T-helper 17 cell (primary cell): ENCODE measurements around the gene ACOT7. TPM values are rescaled to one million over a fixed set of nuclear protein-coding genes. Genes with fewer than 3 reads are reported as not detected.
"Not testable (repeated sequence)": the region's sequence is repeated elsewhere in the genome, so short reads cannot be mapped to it uniquely, and the experiment has no call there.

Experiments used
- ATAC-seq: fragments of 150-1000 bp; cut with Tn5 transposase; 2 replicates; pipeline ENCODE4 v1.10.0; 2021; ENCODE audit warnings: mild to moderate bottlenecking, moderate library complexity
- DNase-seq, 3 donors: peaks; one replicate each; pipeline versions ENCODE4 v3.0.0 to v3.0.0-alpha.2; 2020 to 2021
- H3K9me3 ChIP-seq: one replicate; pipeline ENCODE4 v1.7.0; 2013; ENCODE audit warnings: low read length, mild to moderate bottlenecking; ENCODE audit not compliant: control insufficient read depth, poor library complexity, severe bottlenecking
- H3K27ac Mint-ChIP-seq: one replicate; pipeline ENCODE4 v1.8.0; 2022; ENCODE audit warnings: mild to moderate bottlenecking, moderate library complexity, mixed read lengths
- H3K27me3 Mint-ChIP-seq: one replicate; pipeline ENCODE4 v1.8.0; 2022; ENCODE audit warnings: mixed read lengths
- H3K36me3 Mint-ChIP-seq: one replicate; pipeline ENCODE4 v1.8.0; 2022; ENCODE audit warnings: low read depth, mixed read lengths
- H3K4me1 Mint-ChIP-seq: one replicate; pipeline ENCODE4 v1.8.0; 2022; ENCODE audit warnings: mild to moderate bottlenecking, mixed read lengths
- H3K4me3 Mint-ChIP-seq: one replicate; pipeline ENCODE4 v1.8.0; 2022; ENCODE audit warnings: mild to moderate bottlenecking, moderate library complexity, mixed read lengths
- total RNA-seq, 4 donors: library from RNA in 2 of 4; stranded (reverse) in 2 of 4; gene quantifications; one replicate each; pipeline ENCODE4 v1.2.3 and lab custom pipeline; 2022 to 2026

Gene ACOT7
- total RNA-seq (1 to 10 TPM; 4.9 to 7.1 TPM), total RNA-seq (lab: John Stamatoyannopoulos, UW) (7.4 to 7.5 reads per million in 2 donors)

GRCh38 chr1:6393400-6394187 lies at the start of gene ACOT7:
Gene ACOT7 (minus strand): TSS chr1:6393767. CDS start chr1:6393399, 368 bp downstream.
- Mint-ChIP-seq H3K4me1 (peaks cover 19% of the 10 kb centered on the region), H3K36me3 (no peaks in the 10 kb centered on the region), H3K4me3 (peak within 1 kb of the TSS; percentile 90), H3K27ac (peak within 1 kb of the TSS; percentile 78), H3K27me3 (no peaks in the 10 kb centered on the region)
- DNase-seq (peak; percentile 81 to 92 (median 90)), ATAC-seq (peak; percentile 91)
- H3K9me3 ChIP-seq = no peaks in the 10 kb centered on the region

- ATAC-seq = no peak
- Mint-ChIP-seq H3K4me1 (peaks cover 24% of the 10 kb centered on the region), H3K36me3 (peaks cover 6% of the 10 kb centered on the region), H3K27me3 (peaks cover 15% of the 10 kb centered on the region), H3K27ac (no peak overlapping the region), H3K4me3 (no peak overlapping the region)
- H3K9me3 ChIP-seq = no peaks in the 10 kb centered on the region
- no peak for DNase-seq
Measured at GRCh38 chr1:6441586-6441985, 48.0 kb upstream of the ACOT7 start.

- H3K4me3 Mint-ChIP-seq = no peak overlapping the region
Measured at GRCh38 chr1:6440198-6441126, 46.9 kb upstream of the ACOT7 start.

GRCh38 chr1:6438047-6438525 lies 44.5 kb upstream of the ACOT7 start:
- Mint-ChIP-seq H3K4me3 (peak overlapping the region; percentile 57), H3K27ac (no peak overlapping the region), H3K27me3 (peaks cover 20% of the 10 kb centered on the region), H3K4me1 (peaks cover 12% of the 10 kb centered on the region), H3K36me3 (peaks cover 2% of the 10 kb centered on the region)
- ATAC-seq (peak; percentile 64), DNase-seq (peak; percentile 56 to 65 (median 59))
- H3K9me3 ChIP-seq = no peaks in the 10 kb centered on the region

More at GRCh38 chr1:6440198-6441126, 46.9 kb upstream of the ACOT7 start:
- Mint-ChIP-seq H3K27me3 (peaks cover 15% of the 10 kb centered on the region), H3K4me1 (peaks cover 18% of the 10 kb centered on the region), H3K27ac (no peak overlapping the region), H3K36me3 (peaks cover 3% of the 10 kb centered on the region)
- ATAC-seq (peak; percentile 90), DNase-seq (peak; percentile 69 to 79 (median 76))
- no peaks in the 10 kb centered on the region for H3K9me3 ChIP-seq

- not testable (repeated sequence) for DNase-seq, H3K27ac Mint-ChIP-seq, ATAC-seq, H3K9me3 ChIP-seq, H3K36me3 Mint-ChIP-seq, H3K4me3 Mint-ChIP-seq
- Mint-ChIP-seq H3K4me1 (peaks cover 12% of the 10 kb centered on the region), H3K27me3 (peaks cover 20% of the 10 kb centered on the region)
Measured at GRCh38 chr1:6437012-6437700, 43.6 kb upstream of the ACOT7 start.

DNA sequence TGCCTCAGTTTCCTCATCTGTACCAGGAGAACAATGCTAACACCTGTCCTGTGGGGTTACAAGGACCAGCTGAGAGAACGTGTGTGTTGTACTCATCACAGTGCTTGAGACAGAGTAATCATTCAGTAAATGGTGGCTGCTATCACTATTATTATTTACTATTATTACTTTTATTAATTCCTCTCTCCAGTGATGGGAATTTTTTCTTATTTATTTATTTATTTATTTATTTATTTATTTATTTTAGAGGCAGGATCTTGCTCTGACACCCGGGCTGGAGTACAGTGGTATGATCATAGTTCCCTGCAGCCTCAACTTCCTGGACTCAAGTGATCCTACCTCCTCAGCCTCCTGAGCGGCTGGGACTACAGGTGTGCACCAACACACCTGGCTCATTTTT lies 42.7 kb upstream of the ACOT7 start:
- H3K27me3 Mint-ChIP-seq = peaks cover 20% of the 10 kb centered on the region
- not testable (repeated sequence) for H3K27ac Mint-ChIP-seq, ATAC-seq, H3K36me3 Mint-ChIP-seq, H3K9me3 ChIP-seq, DNase-seq, H3K4me3 Mint-ChIP-seq
- peaks cover 12% of the 10 kb centered on the region for H3K4me1 Mint-ChIP-seq

GRCh38 chr1:6435547-6435946 lies 42.0 kb upstream of the ACOT7 start:
- no peaks in the 10 kb centered on the region for H3K9me3 ChIP-seq
- ATAC-seq = no peak
- peaks cover 20% of the 10 kb centered on the region for H3K27me3 Mint-ChIP-seq
- DNase-seq = no peak
- H3K4me1 Mint-ChIP-seq = peaks cover 12% of the 10 kb centered on the region
- no peak overlapping the region for H3K4me3 Mint-ChIP-seq
- H3K36me3 Mint-ChIP-seq = peaks cover 2% of the 10 kb centered on the region
- no peak overlapping the region for H3K27ac Mint-ChIP-seq

DNA sequence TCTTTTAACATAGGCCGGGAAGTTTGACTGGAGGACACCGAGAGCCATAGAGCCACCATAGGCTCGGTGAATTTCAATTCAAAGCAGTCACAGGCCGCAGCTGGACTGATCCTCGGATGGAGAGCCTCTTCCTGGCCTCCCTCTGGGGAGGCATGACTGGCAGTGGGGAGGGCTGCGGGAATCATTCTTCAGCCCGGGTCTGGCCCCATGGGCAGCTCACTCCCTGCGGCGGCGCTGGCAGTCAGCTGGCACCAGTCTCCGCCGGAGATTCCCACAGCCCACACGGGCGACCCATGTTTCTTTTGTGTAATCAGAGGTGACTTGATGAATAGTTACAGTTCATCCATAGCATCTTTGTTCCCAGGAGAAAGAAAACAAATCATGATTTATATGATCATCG lies 41.6 kb upstream of the ACOT7 start:
- Mint-ChIP-seq H3K27ac (no peak overlapping the region), H3K36me3 (peaks cover 2% of the 10 kb centered on the region), H3K27me3 (peaks cover 20% of the 10 kb centered on the region), H3K4me3 (no peak overlapping the region), H3K4me1 (peaks cover 12% of the 10 kb centered on the region)
- ATAC-seq = no peak
- DNase-seq = no peak
- H3K9me3 ChIP-seq = no peaks in the 10 kb centered on the region

GRCh38 chr1:6434186-6434585 lies 40.6 kb upstream of the ACOT7 start:
- DNase-seq (no peak), ATAC-seq (no peak)
- Mint-ChIP-seq H3K4me3 (no peak overlapping the region), H3K27ac (peak overlapping the region; percentile 51), H3K4me1 (peaks cover 9% of the 10 kb centered on the region), H3K36me3 (peaks cover 2% of the 10 kb centered on the region), H3K27me3 (peaks cover 20% of the 10 kb centered on the region)
- H3K9me3 ChIP-seq = no peaks in the 10 kb centered on the region

DNA sequence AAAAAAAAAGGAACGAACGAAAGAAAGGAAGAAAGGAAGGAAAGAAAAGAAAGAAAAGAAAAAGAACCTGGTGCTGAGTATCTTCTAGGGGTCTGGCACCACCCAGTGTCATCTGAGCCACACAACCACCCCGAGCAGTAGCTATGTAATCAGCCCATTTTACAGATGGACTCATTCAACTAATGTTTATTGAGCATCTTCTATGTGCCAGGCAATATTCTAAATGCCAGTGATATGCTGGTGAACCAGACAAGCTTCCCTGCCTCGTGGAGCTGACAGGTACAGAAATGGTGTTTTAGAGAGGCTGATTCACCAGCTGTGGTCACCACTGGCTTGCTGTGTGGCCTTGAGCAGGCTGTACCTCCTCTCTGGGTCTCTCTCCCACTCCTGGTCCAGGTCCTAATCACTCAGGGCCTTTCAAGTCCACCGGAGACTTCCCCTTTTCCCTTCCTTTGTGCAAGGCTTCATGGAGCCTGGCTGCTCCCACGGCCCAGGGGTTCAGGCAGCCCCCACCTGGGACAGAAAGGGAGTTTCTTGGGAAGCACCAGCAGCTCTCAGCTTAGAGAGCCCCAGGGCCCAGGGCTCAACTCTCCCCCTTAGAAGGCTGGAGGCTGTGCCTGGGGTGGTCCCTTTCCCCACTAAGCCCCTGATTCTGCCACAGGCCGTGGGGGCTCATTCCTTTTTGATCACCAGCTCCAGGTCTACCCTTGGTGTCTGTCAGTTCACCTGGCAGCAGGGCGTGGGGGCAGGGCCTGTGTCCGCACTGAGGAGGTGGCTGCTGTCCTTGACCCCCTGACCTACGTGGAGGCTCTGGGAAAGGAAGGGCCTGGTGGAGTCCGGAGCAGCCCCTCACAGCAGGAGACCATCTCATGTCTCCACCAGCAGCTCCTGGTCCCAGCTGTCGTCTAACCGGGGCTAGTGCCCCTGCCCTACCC lies 38.3 kb upstream of the ACOT7 start:
- not testable (repeated sequence) for H3K9me3 ChIP-seq, H3K4me1 Mint-ChIP-seq, DNase-seq, H3K36me3 Mint-ChIP-seq, H3K27ac Mint-ChIP-seq, ATAC-seq, H3K4me3 Mint-ChIP-seq
- peaks cover 12% of the 10 kb centered on the region for H3K27me3 Mint-ChIP-seq

DNA sequence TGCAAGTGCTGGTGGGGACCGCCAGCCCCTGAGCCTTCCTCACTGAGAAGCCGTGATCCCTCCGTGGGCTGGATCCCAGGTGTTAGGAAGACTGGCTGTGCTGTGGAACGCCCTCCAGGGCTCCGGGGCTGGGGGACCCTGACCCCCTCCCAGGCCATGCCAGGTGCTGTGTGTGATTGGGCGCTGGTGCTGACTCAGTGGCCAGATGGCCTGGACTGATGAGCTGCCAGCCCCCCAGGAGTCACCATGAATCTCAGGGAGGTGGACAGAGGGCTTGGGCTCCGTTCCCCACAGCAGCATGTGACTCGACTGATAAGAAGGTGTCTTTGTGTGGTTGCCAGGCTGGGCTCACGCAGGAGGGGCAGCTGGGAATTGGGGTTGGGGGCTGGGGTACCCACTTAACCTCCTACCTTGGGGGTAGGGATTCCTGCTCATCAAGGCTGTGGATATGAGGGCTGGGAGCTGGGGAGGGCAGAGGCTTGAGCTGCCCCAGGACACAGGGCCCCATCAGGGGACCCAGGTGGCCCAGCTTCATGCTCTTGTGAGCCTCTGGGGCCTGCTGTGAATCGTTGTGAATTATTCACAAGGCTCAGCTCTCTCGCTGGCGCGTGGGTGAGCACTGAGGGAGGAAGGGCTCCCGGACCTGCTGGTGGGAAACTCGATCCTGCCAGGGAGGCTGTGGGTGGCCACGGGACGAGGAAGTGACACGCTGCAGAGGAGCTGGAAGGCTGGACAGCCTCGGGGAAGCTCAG lies 36.3 kb upstream of the ACOT7 start:
- peaks cover 12% of the 10 kb centered on the region for H3K27me3 Mint-ChIP-seq
- not testable (repeated sequence) for ATAC-seq, H3K4me3 Mint-ChIP-seq, H3K4me1 Mint-ChIP-seq, DNase-seq, H3K27ac Mint-ChIP-seq, H3K36me3 Mint-ChIP-seq, H3K9me3 ChIP-seq
